Mesenchymal stem cell (in vitro differentiated cells and primary cell): ENCODE measurements around the gene RRBP1.

Experiments used
- DNase-seq: peaks from one replicate; pipeline ENCODE4 v3.0.0-alpha.2; 2013
- H2AFZ ChIP-seq: one replicate; pipeline ENCODE4 v1.6.1; 2013; ENCODE audit warnings: low read depth, mild to moderate bottlenecking, control low read depth, inconsistent platforms, low read length, moderate library complexity
- H2AK5ac ChIP-seq: 2 replicates; pipeline ENCODE4 v1.6.1; 2013; ENCODE audit warnings: low read length, moderate library complexity, mild to moderate bottlenecking, inconsistent platforms; ENCODE audit not compliant: severe bottlenecking
- H2BK120ac ChIP-seq: one replicate; pipeline ENCODE4 v1.6.1; 2013; ENCODE audit warnings: low read depth, mild to moderate bottlenecking, inconsistent platforms, low read length, moderate library complexity
- H2BK12ac ChIP-seq, 2 experiments: one replicate each; pipeline ENCODE4 v1.6.1; 2013; ENCODE audit warnings: inconsistent platforms in 2 of 2, low read length in 2 of 2, mild to moderate bottlenecking in 2 of 2, moderate library complexity in 2 of 2, control low read depth in 1 of 2
- H2BK15ac ChIP-seq: one replicate; pipeline ENCODE4 v1.6.1; 2013; ENCODE audit warnings: mild to moderate bottlenecking, low read depth, inconsistent platforms; ENCODE audit not compliant: poor library complexity, severe bottlenecking
- H2BK5ac ChIP-seq: 2 replicates; pipeline ENCODE4 v1.6.1; 2013; ENCODE audit warnings: low read depth, mild to moderate bottlenecking, low read length, control low read depth, inconsistent platforms; ENCODE audit not compliant: poor library complexity, severe bottlenecking
- H3K14ac ChIP-seq, 2 experiments: one replicate each; pipeline ENCODE4 v1.6.1; 2013; ENCODE audit warnings: inconsistent platforms in 2 of 2, low read length in 2 of 2, control low read depth in 1 of 2, mild to moderate bottlenecking in 1 of 2, moderate library complexity in 1 of 2
- H3K18ac ChIP-seq, 2 experiments: one replicate each; pipeline ENCODE4 v1.6.1; 2013; ENCODE audit warnings: inconsistent platforms in 2 of 2, low read length in 2 of 2, control low read depth in 1 of 2, low read depth in 1 of 2, mild to moderate bottlenecking in 1 of 2
- H3K23ac ChIP-seq, 2 experiments: one replicate each; pipeline ENCODE4 v1.6.1; 2013; ENCODE audit warnings: inconsistent platforms in 2 of 2, low read length in 2 of 2, mild to moderate bottlenecking in 2 of 2, moderate library complexity in 2 of 2, control low read depth in 1 of 2
- H3K27ac ChIP-seq: 2 replicates; pipeline ENCODE4 v1.5.1; 2013; ENCODE audit warnings: mild to moderate bottlenecking, moderate library complexity, low read length, control low read depth, inconsistent platforms; ENCODE audit not compliant: poor library complexity, severe bottlenecking
- H3K27me3 ChIP-seq, 2 experiments: 2 replicates each; pipeline versions ENCODE4 v1.6.1 to v1.7.0; 2013; ENCODE audit warnings: low read length in 2 of 2, mild to moderate bottlenecking in 2 of 2, moderate library complexity in 2 of 2, control low read depth in 1 of 2, inconsistent platforms in 1 of 2; ENCODE audit not compliant: control insufficient read depth in 1 of 2, insufficient read depth in 1 of 2
- H3K36me3 ChIP-seq, 2 experiments: 2 replicates each; pipeline versions ENCODE4 v1.6.1 to v1.7.0; 2013; ENCODE audit warnings: low read length in 2 of 2, control low read depth in 1 of 2, inconsistent platforms in 1 of 2, low read depth in 1 of 2, mild to moderate bottlenecking in 1 of 2; ENCODE audit not compliant: insufficient read depth in 2 of 2, control insufficient read depth in 1 of 2
- H3K4ac ChIP-seq, 2 experiments: one replicate each; pipeline ENCODE4 v1.6.1; 2013; ENCODE audit warnings: inconsistent platforms in 2 of 2, low read length in 2 of 2, mild to moderate bottlenecking in 2 of 2, moderate library complexity in 2 of 2, control low read depth in 1 of 2, low read depth in 1 of 2
- H3K4me1 ChIP-seq: 2 replicates; pipeline ENCODE4 v1.6.1; 2013; ENCODE audit warnings: low read depth, low read length, control low read depth; ENCODE audit not compliant: control insufficient read depth, insufficient read depth
- H3K4me2 ChIP-seq: 2 replicates; pipeline ENCODE4 v1.6.1; 2013; ENCODE audit warnings: low read length, mild to moderate bottlenecking, inconsistent platforms; ENCODE audit not compliant: poor library complexity, severe bottlenecking
- H3K4me3 ChIP-seq, 2 experiments: 2 replicates each; pipeline versions ENCODE4 v1.5.1 to v1.7.0; 2013; ENCODE audit warnings: low read length in 2 of 2, mild to moderate bottlenecking in 2 of 2, control low read depth in 1 of 2, low read depth in 1 of 2; ENCODE audit not compliant: insufficient read depth in 1 of 2
- H3K79me1 ChIP-seq: replicated peaks from 2 replicates; pipeline ENCODE4 v1.6.1; 2013; ENCODE audit warnings: mild to moderate bottlenecking, control low read depth, low read length, inconsistent platforms; ENCODE audit not compliant: poor library complexity, severe bottlenecking
- H3K9ac ChIP-seq: 2 replicates; pipeline ENCODE4 v1.7.0; 2013; ENCODE audit warnings: mild to moderate bottlenecking, low read length, moderate library complexity
- H3K9me3 ChIP-seq: 2 replicates; pipeline ENCODE4 v1.7.0; 2013; ENCODE audit warnings: mild to moderate bottlenecking, low read length; ENCODE audit not compliant: control insufficient read depth
- H4K8ac ChIP-seq: one replicate; pipeline ENCODE4 v1.6.1; 2013; ENCODE audit warnings: inconsistent platforms, mild to moderate bottlenecking, low read length, moderate library complexity
- H4K91ac ChIP-seq: one replicate; pipeline ENCODE4 v1.6.1; 2013; ENCODE audit warnings: mild to moderate bottlenecking, low read length, inconsistent platforms
- WGBS: methylation state at CpG from one replicate; pipeline ENCODE4 v1.1.7; 2013; ENCODE audit warnings: mixed read lengths; 5-methylcytosine and 5-hydroxymethylcytosine counted together

Gene RRBP1

DNA sequence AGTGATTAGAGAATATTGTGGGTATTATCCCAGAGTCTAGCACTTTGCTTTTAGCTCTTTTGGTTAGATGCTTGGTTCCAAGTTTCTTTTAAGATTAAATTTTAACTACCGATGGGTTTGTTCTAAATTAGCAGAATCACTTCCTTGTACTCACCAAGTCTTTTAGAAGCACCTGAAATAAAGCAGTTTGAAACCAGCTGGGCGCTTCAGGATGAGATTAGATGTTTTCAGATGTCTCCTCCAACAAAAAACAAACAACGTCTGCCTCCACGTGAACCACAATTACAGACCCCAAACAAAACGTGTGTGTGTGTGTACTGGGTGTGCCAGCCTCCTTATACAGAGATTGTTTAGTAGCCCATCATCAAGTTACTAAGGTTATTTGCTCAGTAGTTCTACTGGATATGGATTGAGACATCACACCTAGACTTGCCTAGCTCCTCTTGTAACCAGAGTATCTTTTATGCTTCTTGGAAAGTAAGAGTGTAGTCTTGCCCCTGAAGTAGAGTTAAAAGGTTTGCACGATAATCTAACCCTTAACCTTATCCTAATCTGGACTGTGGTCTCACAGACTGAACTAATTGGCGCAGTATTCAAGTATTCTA, 109.9 kb downstream of the RRBP1 start:
- Histone ChIP-seq H2AK5ac (no peak overlapping the region), H2BK12ac (no peak overlapping the region), H3K4me2 (peak overlapping the region; percentile 66), H2AFZ (no peak overlapping the region), H3K79me1 (peaks cover 2% of the 10 kb centered on the region), H2BK120ac (no peak overlapping the region), H3K23ac (no peak overlapping the region), H2BK5ac (no peak overlapping the region), H3K4me1 (peaks cover 4% of the 10 kb centered on the region), H3K9ac (peak overlapping the region; percentile 96), H3K27ac (peak overlapping the region; percentile 7), H4K8ac (no peak overlapping the region), H3K9me3 (no peaks in the 10 kb centered on the region), H2BK15ac (peak overlapping the region; percentile 79), H3K18ac (no peak overlapping the region), H3K36me3 (peaks cover 0 to 16% of the 10 kb centered on the region in 2 experiments), H3K27me3 (no peaks in the 10 kb centered on the region), H3K4me3 (peak overlapping the region in 1 of 2 experiments; percentile 95), H3K14ac (no peak overlapping the region), H4K91ac (no peak overlapping the region), H3K4ac (no peak overlapping the region)
- 83% methylated on average over 1 of the region's 7 CpGs for WGBS
- no peak for DNase-seq

DNA sequence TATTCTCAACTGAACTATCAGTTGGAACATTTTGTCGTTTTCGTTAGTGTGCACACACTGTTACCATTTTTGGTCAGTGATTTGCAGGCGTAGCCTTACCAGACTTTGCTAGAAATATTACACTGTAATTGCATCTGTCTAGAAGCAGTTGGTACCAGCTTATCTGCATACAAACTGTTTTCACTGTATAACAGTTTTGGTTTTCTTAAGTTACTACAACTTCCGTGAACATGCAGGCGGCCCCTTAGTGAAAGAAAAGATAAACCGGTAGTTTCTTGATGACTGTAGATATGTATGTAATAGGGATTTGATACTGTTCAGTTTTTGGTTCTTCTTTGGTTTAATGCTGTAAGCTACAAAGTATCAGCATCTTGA, 110.9 kb downstream of the RRBP1 start:
- H2BK120ac ChIP-seq = no peak overlapping the region
- H2BK15ac ChIP-seq = no peak overlapping the region
- peaks cover 0 to 8% of the 10 kb centered on the region in 2 experiments for H3K36me3 ChIP-seq
- H3K79me1 ChIP-seq = peaks cover 3% of the 10 kb centered on the region
- no peak overlapping the region for H3K18ac ChIP-seq
- H4K91ac ChIP-seq = no peak overlapping the region
- H3K4ac ChIP-seq = no peak overlapping the region
- peak overlapping the region in 1 of 2 experiments; percentile 95 for H3K4me3 ChIP-seq
- H4K8ac ChIP-seq = no peak overlapping the region
- H3K23ac ChIP-seq = no peak overlapping the region
- H3K4me1 ChIP-seq = peaks cover 4% of the 10 kb centered on the region
- WGBS = 0% methylated on average over 6 of the region's 6 CpGs
- no peaks in the 10 kb centered on the region for H3K27me3 ChIP-seq
- peak overlapping the region; percentile 96 for H3K9ac ChIP-seq
- H3K14ac ChIP-seq = no peak overlapping the region
- H3K4me2 ChIP-seq = peak overlapping the region; percentile 64
- H2AFZ ChIP-seq = no peak overlapping the region
- H3K27ac ChIP-seq = no peak overlapping the region
- H2BK12ac ChIP-seq = no peak overlapping the region
- no peak overlapping the region for H2BK5ac ChIP-seq
- no peak for DNase-seq
- no peak overlapping the region for H2AK5ac ChIP-seq
- H3K9me3 ChIP-seq = no peaks in the 10 kb centered on the region

DNA sequence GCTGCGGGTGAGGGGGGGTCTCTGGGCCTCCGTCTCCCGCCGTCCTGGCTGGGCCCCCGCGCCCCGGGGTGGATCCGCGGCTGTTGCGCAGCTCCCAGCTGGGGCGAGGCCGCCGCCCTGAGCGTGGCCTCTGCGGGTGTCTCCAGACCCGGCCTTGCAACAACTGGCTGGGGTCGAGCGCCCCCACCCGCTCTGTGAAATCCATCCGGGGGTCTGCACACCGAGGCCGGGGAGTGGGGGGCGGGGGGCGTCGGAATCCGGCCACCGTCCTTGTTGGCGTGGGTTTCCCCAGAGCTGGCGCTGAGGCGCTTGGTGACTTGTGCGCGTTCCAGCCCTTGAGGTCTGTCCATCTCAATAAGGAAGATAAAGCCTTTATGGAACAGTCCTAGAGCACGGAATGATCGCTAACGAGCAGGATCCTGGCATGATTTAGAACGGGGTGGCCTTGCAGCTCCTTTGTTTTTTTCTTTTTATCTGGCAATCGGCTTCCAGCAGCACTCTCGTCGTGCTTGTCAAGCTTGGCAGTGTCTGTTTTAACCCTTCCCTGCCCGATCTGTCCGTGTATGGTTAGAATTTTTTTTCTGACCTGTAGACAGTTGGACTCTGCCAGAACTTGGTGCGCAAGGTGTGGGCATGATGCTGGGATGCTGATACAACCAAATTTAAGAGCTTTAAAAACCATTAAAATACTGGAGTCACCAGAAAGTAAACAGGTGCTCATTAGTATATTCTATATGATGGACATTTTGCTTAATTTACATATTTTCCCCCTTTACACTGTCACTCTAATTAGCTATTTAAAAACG, 111.5 kb downstream of the RRBP1 start:
- peak overlapping the region; percentile 90 for H4K91ac ChIP-seq
- H3K9me3 ChIP-seq = no peaks in the 10 kb centered on the region
- peak; percentile 67 for DNase-seq
- peak overlapping the region in 1 of 2 experiments; percentile 45 for H2BK12ac ChIP-seq
- H3K4me3 ChIP-seq = peak overlapping the region; percentile 93 to 95
- H3K36me3 ChIP-seq = peaks cover 0 to 8% of the 10 kb centered on the region in 2 experiments
- H3K9ac ChIP-seq = peak overlapping the region; percentile 96
- under 1% methylated on average over 42 of the region's 43 CpGs for WGBS
- H3K4me1 ChIP-seq = peaks cover 4% of the 10 kb centered on the region
- peak overlapping the region; percentile 54 for H2AFZ ChIP-seq
- H3K14ac ChIP-seq = peak overlapping the region; percentile 92 to 94
- no peak overlapping the region for H2AK5ac ChIP-seq
- peaks cover 3% of the 10 kb centered on the region for H3K79me1 ChIP-seq
- H2BK120ac ChIP-seq = peak overlapping the region; percentile 71
- peak overlapping the region; percentile 64 for H3K4me2 ChIP-seq
- peak overlapping the region; percentile 99 for H3K18ac ChIP-seq
- H3K4ac ChIP-seq = peak overlapping the region; percentile 94 to 97
- no peaks in the 10 kb centered on the region for H3K27me3 ChIP-seq
- H2BK15ac ChIP-seq = peak overlapping the region; percentile 93
- peak overlapping the region; percentile 60 to 66 for H3K23ac ChIP-seq
- H2BK5ac ChIP-seq = peak overlapping the region; percentile 96
- H3K27ac ChIP-seq = peak overlapping the region; percentile 78
- H4K8ac ChIP-seq = peak overlapping the region; percentile 69
